ENCODE results near the gene DYSF.

DNA sequence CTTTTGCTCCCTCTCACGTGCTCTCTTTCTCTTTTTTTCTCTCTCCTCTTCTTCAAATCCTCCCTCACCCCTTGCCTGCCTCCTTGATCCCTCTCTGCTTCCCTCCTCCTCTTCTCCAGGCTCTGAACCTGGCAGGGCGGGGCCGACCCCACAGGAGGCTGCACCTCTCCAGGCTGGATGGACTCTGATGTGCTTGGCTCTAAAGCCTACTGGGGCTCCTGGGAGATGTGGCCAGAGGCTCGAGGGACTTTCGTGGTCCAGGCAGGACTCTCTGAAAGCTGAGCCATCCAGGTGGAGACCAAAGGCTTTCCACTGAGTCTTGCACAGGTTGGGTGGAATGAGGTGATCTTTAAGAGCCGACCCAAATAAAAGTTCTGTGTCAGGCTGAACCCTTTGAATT, 25.4 kb downstream of the DYSF start:
- TF ChIP-seq, protein P1, sequence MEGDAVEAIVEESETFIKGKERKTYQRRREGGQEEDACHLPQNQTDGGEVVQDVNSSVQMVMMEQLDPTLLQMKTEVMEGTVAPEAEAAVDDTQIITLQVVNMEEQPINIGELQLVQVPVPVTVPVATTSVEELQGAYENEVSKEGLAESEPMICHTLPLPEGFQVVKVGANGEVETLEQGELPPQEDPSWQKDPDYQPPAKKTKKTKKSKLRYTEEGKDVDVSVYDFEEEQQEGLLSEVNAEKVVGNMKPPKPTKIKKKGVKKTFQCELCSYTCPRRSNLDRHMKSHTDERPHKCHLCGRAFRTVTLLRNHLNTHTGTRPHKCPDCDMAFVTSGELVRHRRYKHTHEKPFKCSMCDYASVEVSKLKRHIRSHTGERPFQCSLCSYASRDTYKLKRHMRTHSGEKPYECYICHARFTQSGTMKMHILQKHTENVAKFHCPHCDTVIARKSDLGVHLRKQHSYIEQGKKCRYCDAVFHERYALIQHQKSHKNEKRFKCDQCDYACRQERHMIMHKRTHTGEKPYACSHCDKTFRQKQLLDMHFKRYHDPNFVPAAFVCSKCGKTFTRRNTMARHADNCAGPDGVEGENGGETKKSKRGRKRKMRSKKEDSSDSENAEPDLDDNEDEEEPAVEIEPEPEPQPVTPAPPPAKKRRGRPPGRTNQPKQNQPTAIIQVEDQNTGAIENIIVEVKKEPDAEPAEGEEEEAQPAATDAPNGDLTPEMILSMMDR (IDR thresholded peaks at IDR 0.05): no peak
- TF ChIP-seq POLR2A (IDR thresholded peaks at IDR 0.05): no peak
